GM21526 (cell line): ENCODE measurements around the gene KLF6.
"Not testable (repeated sequence)": the region's sequence is repeated elsewhere in the genome, so short reads cannot be mapped to it uniquely, and the experiment has no call there.

Experiments used
- ATAC-seq: cut with Tn5 transposase; IDR thresholded peaks from one replicate; pipeline ENCODE4 v1.9.1; 2021; ENCODE audit warnings: moderate library complexity; ENCODE audit not compliant: unreplicated experiment, low FRiP score

The KLF6 gene

DNA sequence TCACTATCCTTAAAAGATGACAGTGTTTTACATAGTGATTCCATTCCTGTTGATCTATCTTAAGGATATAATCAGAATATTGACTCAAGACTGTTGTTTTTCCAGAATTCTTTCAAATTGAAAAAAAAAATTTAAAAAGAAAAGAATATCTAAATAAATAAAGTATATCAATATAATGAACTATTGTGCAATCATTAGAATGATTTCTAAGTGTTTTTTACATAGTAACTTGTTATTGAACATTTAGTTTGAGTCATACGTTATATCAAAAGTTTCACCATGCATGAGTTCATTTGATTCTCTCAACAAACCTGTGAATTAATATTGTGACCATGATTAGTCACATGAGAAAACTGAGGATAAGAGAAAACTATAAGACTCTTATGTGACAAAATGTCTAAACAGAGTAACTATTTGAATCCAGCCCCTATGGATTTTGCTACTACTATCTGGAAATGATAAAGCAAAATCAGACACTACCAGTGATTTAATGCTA is 46.1 kb downstream of the KLF6 start:
- no peak for ATAC-seq

DNA sequence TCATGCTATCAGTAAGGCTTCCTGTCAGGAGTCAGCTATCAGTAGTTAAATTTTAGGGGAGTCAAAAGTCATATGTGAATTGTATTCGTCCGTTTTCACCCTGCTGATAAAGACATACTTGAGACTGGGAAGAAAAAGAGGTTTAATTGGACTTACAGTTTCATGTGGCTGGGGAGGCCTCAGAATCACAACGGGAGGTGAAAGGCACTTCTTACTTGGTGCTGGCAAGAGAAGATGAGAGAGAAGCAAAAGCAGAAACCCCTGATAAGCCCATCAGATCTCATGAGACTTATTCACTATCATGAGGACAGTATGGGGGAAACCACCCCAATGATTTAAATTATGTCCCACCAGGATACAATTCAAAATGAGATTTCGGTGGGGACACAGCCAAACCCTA is 47.1 kb downstream of the KLF6 start:
- no peak for ATAC-seq

DNA sequence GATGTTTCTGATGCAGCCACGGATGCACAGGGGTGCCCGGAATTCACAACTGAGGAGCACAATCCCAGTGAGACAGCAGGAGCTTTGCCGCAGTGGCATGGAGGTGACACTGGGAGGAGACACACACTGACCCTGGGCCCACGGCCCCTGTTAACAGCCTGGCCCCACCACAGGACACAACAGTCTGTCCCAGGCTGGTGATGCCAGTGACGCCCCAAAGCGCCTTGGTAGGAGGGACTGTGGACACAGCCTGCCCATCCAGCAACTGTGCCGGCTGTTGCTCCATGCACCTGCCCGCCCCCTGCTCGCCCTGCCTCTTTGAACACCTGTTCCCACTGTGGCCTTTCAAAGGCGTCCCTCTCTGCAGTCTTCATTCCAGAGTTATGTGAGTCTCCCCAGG is 49.8 kb downstream of the KLF6 start:
- ATAC-seq: no peak

DNA sequence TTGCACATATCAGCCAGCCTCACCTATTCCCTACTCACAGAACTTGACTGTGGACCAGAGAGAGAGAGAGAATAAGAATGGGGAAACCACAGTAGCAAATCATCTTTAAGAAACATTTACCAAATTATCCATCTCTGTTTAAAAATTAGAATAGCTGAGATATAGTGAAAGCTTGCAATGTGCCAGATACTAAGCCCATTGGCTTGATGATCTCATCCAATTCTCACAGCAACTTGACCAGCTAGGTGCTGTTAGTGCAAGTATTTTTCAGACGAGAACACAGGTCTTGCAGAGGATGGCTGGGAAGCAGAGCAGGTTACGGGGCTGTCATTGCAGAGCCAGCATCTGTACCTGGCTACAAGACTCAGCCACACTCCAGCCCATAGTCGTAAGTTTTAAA is 50.9 kb downstream of the KLF6 start:
- no peak for ATAC-seq

DNA sequence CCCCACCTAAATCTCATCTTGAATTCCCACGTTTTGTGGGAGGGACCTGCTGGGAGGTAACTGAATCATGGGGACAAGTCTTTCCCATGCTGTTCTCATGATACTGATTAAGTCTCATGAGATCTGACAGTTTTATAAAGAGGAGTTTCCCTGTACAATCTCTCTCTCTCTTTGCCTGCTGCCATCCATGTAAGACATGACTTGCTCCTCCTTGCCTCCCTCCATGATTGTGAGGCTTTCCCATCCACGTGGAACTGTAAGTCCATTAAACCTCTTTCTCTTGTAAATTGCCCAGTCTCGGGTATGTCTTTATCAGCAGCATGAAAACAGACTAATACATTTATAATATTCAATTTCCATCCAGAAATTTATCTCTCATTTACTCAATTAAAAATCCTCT is 52.8 kb downstream of the KLF6 start:
- ATAC-seq: not testable (repeated sequence)

DNA sequence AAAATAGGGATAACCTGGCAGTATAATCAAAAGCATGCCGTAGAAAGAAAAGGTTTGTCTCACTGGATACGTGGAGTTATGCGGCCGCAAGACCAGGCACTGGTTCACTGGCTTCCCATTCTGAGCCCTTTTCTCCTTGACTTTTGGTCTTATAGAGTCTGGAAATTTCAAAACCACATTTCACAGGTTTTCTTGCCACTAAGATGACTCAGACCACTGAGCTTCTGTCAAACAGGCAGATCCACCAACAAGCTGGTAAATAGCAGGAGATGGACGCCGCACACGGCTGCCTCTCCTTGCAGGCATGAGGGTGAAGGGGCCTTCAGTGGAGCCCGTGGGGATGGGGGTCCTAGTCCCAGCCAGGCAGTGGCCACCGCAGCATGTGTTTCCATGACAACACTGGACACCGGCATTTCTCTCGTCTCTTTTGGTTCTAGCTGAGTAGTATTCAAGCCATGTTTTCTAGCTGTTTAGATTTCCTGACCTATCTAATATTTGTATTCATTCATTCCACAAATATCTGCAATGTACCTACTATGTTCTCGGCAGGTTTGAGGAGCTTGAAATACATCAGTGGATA is 55.5 kb downstream of the KLF6 start:
- no peak for ATAC-seq

DNA sequence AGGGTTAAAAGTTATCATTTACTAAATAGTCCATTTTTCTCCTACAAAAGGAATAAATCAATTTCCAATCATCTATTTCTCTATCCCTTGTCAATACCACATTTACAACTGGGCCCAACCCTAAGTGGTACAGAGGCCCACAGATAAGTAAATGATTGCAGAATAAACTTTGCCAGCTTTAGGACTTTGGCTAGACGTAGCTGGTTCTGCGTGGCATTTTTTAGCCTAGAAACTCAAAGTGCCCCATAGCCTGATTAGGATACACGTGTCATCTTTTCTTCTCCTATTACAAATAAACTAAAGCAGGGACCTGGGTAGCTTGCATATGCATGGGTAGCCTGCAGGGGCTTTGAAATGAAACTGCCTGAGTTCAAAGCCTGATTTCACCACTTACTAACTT is 56.4 kb downstream of the KLF6 start:
- ATAC-seq: no peak

DNA sequence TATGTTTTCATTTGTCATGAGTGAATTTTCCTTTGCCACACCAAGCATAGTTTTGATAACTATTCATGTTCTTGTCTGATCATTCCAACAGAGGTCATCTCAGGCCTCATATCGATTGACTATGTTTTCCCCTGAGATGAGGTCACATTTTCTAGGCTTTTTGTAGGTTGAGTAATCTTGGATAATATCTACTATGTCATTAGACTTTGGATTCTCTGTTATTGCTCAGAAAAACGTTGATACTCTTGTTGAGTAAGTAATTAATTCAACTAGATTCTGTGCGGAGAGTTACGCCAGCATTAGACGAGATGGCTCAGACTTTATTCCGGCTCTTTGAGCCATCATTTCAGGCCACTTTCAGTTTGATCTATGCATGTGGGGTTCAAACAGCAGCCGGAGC is 57.7 kb downstream of the KLF6 start:
- no peak for ATAC-seq
